Activated T-cell treated with anti-CD3 and anti-CD28 coated beads, Interleukin-2, amount 50 U/mL, for 4 hours (primary cell): ENCODE data around the gene STARD8. TPM values are rescaled to one million over a fixed set of nuclear protein-coding genes. Genes with fewer than 3 reads are reported as not detected.

Experiments used
- ATAC-seq, 2 donors: fragments of 200-7000 bp; cut with Tn5 transposase; one replicate each; pipeline ENCODE4 v1.10.0; 2021
- DNase-seq: peaks from one replicate; pipeline ENCODE4 v3.0.0-alpha.2; 2020
- H3K27me3 Mint-ChIP-seq: one replicate; pipeline ENCODE4 v1.8.0; 2021; ENCODE audit warnings: low read depth, mixed read lengths
- H3K36me3 Mint-ChIP-seq: one replicate; pipeline ENCODE4 v1.8.0; 2022; ENCODE audit warnings: mixed read lengths; ENCODE audit not compliant: insufficient read depth
- H3K4me1 Mint-ChIP-seq: one replicate; pipeline ENCODE4 v1.8.0; 2021; ENCODE audit warnings: low read depth, mixed read lengths
- H3K4me3 Mint-ChIP-seq: one replicate; pipeline ENCODE4 v1.8.0; 2021; ENCODE audit warnings: mild to moderate bottlenecking, moderate library complexity, mixed read lengths
- H3K9me3 Mint-ChIP-seq: one replicate; pipeline ENCODE4 v1.8.0; 2021; ENCODE audit warnings: mixed read lengths
- total RNA-seq, 3 donors: library from RNA; stranded (reverse); gene quantifications; one replicate each; pipeline ENCODE4 v1.2.1, GENCODE V29; 2021

The STARD8 gene
- total RNA-seq, 3 donors from 2014 or later = 0.11 to 0.19 (median 0.18) TPM

GRCh38 chrX:68751372-68751771, 103.9 kb downstream of the STARD8 start:
- H3K4me1 Mint-ChIP-seq = no peaks in the 10 kb centered on the region
- no peaks in the 10 kb centered on the region for H3K27me3 Mint-ChIP-seq
- DNase-seq (no peak), ATAC-seq (no peak)
- H3K9me3 Mint-ChIP-seq = no peaks in the 10 kb centered on the region
- no peaks in the 10 kb centered on the region for H3K36me3 Mint-ChIP-seq
- no peak overlapping the region for H3K4me3 Mint-ChIP-seq

GRCh38 chrX:68753218-68753617, 105.8 kb downstream of the STARD8 start:
- Mint-ChIP-seq H3K9me3 (no peaks in the 10 kb centered on the region), H3K4me1 (no peaks in the 10 kb centered on the region)

GRCh38 chrX:68754406-68754805, 106.9 kb downstream of the STARD8 start:
- peak in 1 of 2 donors; percentile 33 for ATAC-seq
- no peaks in the 10 kb centered on the region for H3K4me1 Mint-ChIP-seq
- DNase-seq = no peak
- no peaks in the 10 kb centered on the region for H3K27me3 Mint-ChIP-seq
- H3K36me3 Mint-ChIP-seq = no peaks in the 10 kb centered on the region
- no peaks in the 10 kb centered on the region for H3K9me3 Mint-ChIP-seq
- H3K4me3 Mint-ChIP-seq = no peak overlapping the region

More at GRCh38 chrX:68753218-68753617, 105.8 kb downstream of the STARD8 start:
- H3K4me3 Mint-ChIP-seq = no peak overlapping the region
- no peaks in the 10 kb centered on the region for H3K27me3 Mint-ChIP-seq
- ATAC-seq (no peak), DNase-seq (no peak)
- no peaks in the 10 kb centered on the region for H3K36me3 Mint-ChIP-seq

GRCh38 chrX:68755616-68756125, 108.2 kb downstream of the STARD8 start:
- Mint-ChIP-seq H3K27me3 (no peaks in the 10 kb centered on the region), H3K4me1 (no peaks in the 10 kb centered on the region), H3K36me3 (no peaks in the 10 kb centered on the region), H3K9me3 (no peaks in the 10 kb centered on the region), H3K4me3 (no peak overlapping the region)
- ATAC-seq (no peak), DNase-seq (no peak)

- no peak for DNase-seq
- Mint-ChIP-seq H3K4me3 (no peak overlapping the region), H3K4me1 (no peaks in the 10 kb centered on the region), H3K27me3 (no peaks in the 10 kb centered on the region), H3K36me3 (no peaks in the 10 kb centered on the region), H3K9me3 (no peaks in the 10 kb centered on the region)
- no peak for ATAC-seq
These were observed 109.9 kb downstream of the STARD8 start for GRCh38 chrX:68757331-68757730.

- Mint-ChIP-seq H3K36me3 (no peaks in the 10 kb centered on the region), H3K27me3 (no peaks in the 10 kb centered on the region), H3K9me3 (no peaks in the 10 kb centered on the region), H3K4me3 (no peak overlapping the region), H3K4me1 (no peaks in the 10 kb centered on the region)
- ATAC-seq = no peak
- DNase-seq = no peak
These were observed 110.3 kb downstream of the STARD8 start for GRCh38 chrX:68757731-68758130.

GRCh38 chrX:68758671-68759070, 111.2 kb downstream of the STARD8 start:
- no peak overlapping the region for H3K4me3 Mint-ChIP-seq
- no peaks in the 10 kb centered on the region for H3K27me3 Mint-ChIP-seq
- no peaks in the 10 kb centered on the region for H3K36me3 Mint-ChIP-seq
- DNase-seq = no peak
- no peaks in the 10 kb centered on the region for H3K9me3 Mint-ChIP-seq
- H3K4me1 Mint-ChIP-seq = no peaks in the 10 kb centered on the region
- no peak for ATAC-seq

GRCh38 chrX:68761086-68761485, 113.6 kb downstream of the STARD8 start:
- no peaks in the 10 kb centered on the region for H3K4me1 Mint-ChIP-seq
- H3K27me3 Mint-ChIP-seq = no peaks in the 10 kb centered on the region
- no peaks in the 10 kb centered on the region for H3K36me3 Mint-ChIP-seq
- no peaks in the 10 kb centered on the region for H3K9me3 Mint-ChIP-seq
- DNase-seq = no peak
- no peak for ATAC-seq
- no peak overlapping the region for H3K4me3 Mint-ChIP-seq

- Mint-ChIP-seq H3K36me3 (no peaks in the 10 kb centered on the region), H3K4me1 (no peaks in the 10 kb centered on the region), H3K4me3 (no peak overlapping the region), H3K27me3 (no peaks in the 10 kb centered on the region), H3K9me3 (no peaks in the 10 kb centered on the region)
- ATAC-seq (no peak), DNase-seq (no peak)
These were observed 115.3 kb downstream of the STARD8 start for GRCh38 chrX:68762766-68763165.

- H3K27me3 Mint-ChIP-seq = no peaks in the 10 kb centered on the region
- no peaks in the 10 kb centered on the region for H3K4me1 Mint-ChIP-seq
- no peaks in the 10 kb centered on the region for H3K9me3 Mint-ChIP-seq
- no peak for DNase-seq
- H3K4me3 Mint-ChIP-seq = no peak overlapping the region
- ATAC-seq = no peak
- no peaks in the 10 kb centered on the region for H3K36me3 Mint-ChIP-seq
These were observed 116.0 kb downstream of the STARD8 start for GRCh38 chrX:68763481-68763880.

Other genes starting within 250 kb of the STARD8 start
- under 1 TPM; 0.08 to 0.33 (median 0.11) TPM for gene OPHN1, start 214.2 kb upstream of the STARD8 start, total RNA-seq
- 10 to 100 TPM; 18.1 to 23.4 (median 19.4) TPM for gene YIPF6, start 148.6 kb upstream of the STARD8 start, total RNA-seq
- gene EFNB1, start 181.4 kb downstream of the STARD8 start, total RNA-seq = 10 to 100 TPM in 1 of 3 donors, 1 to 10 TPM in 2; 9.6 to 10.7 (median 9.9) TPM